Astrocyte (in vitro differentiated cells and primary cell): Measurements from ENCODE around the gene WBP1L. TPM values are rescaled to one million over a fixed set of nuclear protein-coding genes. Genes with fewer than 3 reads are reported as not detected.

ENCODE experiments used
- DNase-seq: peaks from one replicate; pipeline ENCODE4 v3.0.0-alpha.2; 2010; ENCODE audit warnings: low read depth
- FAIRE-seq: peaks from 2 replicates; lab custom pipeline; 2011; peaks lifted over from hg19 to GRCh38; lab: Jason Lieb, UNC
- H2AFZ ChIP-seq: 2 replicates; pipeline ENCODE4 v1.6.0; 2012; ENCODE audit warnings: low read depth, low read length, inconsistent platforms
- H3K27ac ChIP-seq: 2 replicates; pipeline ENCODE4 v1.5.1; 2011; ENCODE audit warnings: low read depth, low read length, inconsistent platforms
- H3K27me3 ChIP-seq: 2 replicates; pipeline ENCODE4 v1.6.0; 2011; ENCODE audit warnings: low read length, inconsistent platforms; ENCODE audit not compliant: insufficient read depth
- H3K36me3 ChIP-seq: 2 replicates; pipeline ENCODE4 v1.5.1; 2011; ENCODE audit warnings: low read length, inconsistent platforms; ENCODE audit not compliant: insufficient read depth
- H3K4me1 ChIP-seq: 2 replicates; pipeline ENCODE4 v1.5.1; 2011; ENCODE audit warnings: low read length, inconsistent platforms; ENCODE audit not compliant: insufficient read depth
- H3K4me2 ChIP-seq: 2 replicates; pipeline ENCODE4 v1.6.0; 2012; ENCODE audit warnings: low read length, inconsistent platforms
- H3K4me3 ChIP-seq: 2 replicates; pipeline ENCODE4 v1.5.1; 2011; ENCODE audit warnings: low read depth, mild to moderate bottlenecking, low read length, inconsistent platforms; ENCODE audit not compliant: insufficient read depth
- H3K79me2 ChIP-seq: 2 replicates; pipeline ENCODE4 v1.6.0; 2012; ENCODE audit warnings: mild to moderate bottlenecking, low read length, inconsistent platforms; ENCODE audit not compliant: insufficient read depth
- H3K9ac ChIP-seq: 2 replicates; pipeline ENCODE4 v1.6.0; 2012; ENCODE audit warnings: mild to moderate bottlenecking, low read length, inconsistent platforms
- H3K9me3 ChIP-seq: 2 replicates; pipeline ENCODE4 v1.5.1; 2012; ENCODE audit warnings: low read depth, mild to moderate bottlenecking, low read length, inconsistent platforms; ENCODE audit not compliant: insufficient read depth
- H4K20me1 ChIP-seq: 2 replicates; pipeline ENCODE4 v1.6.0; 2012; ENCODE audit warnings: low read length, inconsistent platforms; ENCODE audit not compliant: insufficient read depth
- H3K27ac Mint-ChIP-seq: one replicate; pipeline ENCODE4 v1.8.0; 2021; ENCODE audit warnings: mild to moderate bottlenecking, mixed read lengths; ENCODE audit not compliant: unreplicated experiment
- H3K27me3 Mint-ChIP-seq: one replicate; pipeline ENCODE4 v1.8.0; 2021; ENCODE audit warnings: low read depth, mixed read lengths; ENCODE audit not compliant: unreplicated experiment
- H3K36me3 Mint-ChIP-seq: one replicate; pipeline ENCODE4 v1.8.0; 2021; ENCODE audit warnings: low read depth, mixed read lengths; ENCODE audit not compliant: unreplicated experiment
- H3K4me1 Mint-ChIP-seq: one replicate; pipeline ENCODE4 v1.8.0; 2021; ENCODE audit warnings: low read depth, mixed read lengths; ENCODE audit not compliant: unreplicated experiment
- H3K4me3 Mint-ChIP-seq: one replicate; pipeline ENCODE4 v1.8.0; 2021; ENCODE audit warnings: mild to moderate bottlenecking, moderate library complexity, mixed read lengths; ENCODE audit not compliant: unreplicated experiment
- H3K9me3 Mint-ChIP-seq: one replicate; pipeline ENCODE4 v1.8.0; 2021; ENCODE audit warnings: mild to moderate bottlenecking, mixed read lengths; ENCODE audit not compliant: unreplicated experiment
- EZH2 ChIP-seq: IDR thresholded peaks from 2 replicates; pipeline ENCODE4 v1.6.1; 2012; ENCODE audit warnings: mild to moderate bottlenecking, low read length, inconsistent platforms; ENCODE audit not compliant: insufficient read depth
- total RNA-seq: library from RNA; stranded (reverse); gene quantifications from 2 replicates; pipeline ENCODE4 v1.2.1, GENCODE V29; 2021
- TF ChIP-seq, protein P1 (sequence below): IDR thresholded peaks from 2 replicates; pipeline ENCODE4 v1.5.1; 2011; ENCODE audit warnings: low read depth, mild to moderate bottlenecking, inconsistent platforms, low read length, moderate library complexity; ENCODE audit not compliant: insufficient read depth

Gene WBP1L
- total RNA-seq, 1 donor from 2014 or later: 73.6 TPM

DNA sequence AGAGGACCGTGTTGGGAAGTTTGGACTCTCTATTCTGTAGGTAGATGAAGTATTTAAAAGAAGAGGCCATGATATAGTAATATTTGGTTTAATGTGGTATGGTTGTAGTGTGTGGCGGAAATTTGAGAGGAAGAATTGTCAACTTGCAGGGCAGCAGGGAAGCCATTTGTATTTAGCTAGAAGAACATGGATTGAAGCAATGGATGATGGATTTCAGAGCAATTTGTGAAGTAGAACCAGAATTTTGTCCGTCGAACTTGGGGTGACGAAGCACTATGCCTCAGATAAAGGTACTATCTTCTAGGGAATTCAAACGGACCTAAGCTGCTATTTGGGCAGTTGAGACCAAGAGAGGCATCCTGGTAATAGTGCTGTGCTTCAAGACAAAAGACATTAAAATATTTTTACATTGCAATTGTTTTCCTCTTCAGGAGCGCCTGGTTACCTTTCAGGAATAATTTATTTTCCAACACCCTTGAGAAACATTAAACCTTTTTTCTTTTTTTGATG lies 615 bp upstream of the WBP1L start:
- Mint-ChIP-seq H3K4me3 (peak overlapping the region; percentile 99), H3K36me3 (peaks cover 1% of the 10 kb centered on the region), H3K9me3 (no peaks in the 10 kb centered on the region), H3K27me3 (no peaks in the 10 kb centered on the region), H3K4me1 (peaks cover 26% of the 10 kb centered on the region), H3K27ac (peak overlapping the region; percentile 86)
- Histone ChIP-seq H3K4me1 (peaks cover 8% of the 10 kb centered on the region), H3K4me3 (peak overlapping the region; percentile 19), H3K9me3 (no peaks in the 10 kb centered on the region), H3K79me2 (peaks cover 41% of the 10 kb centered on the region), H3K27ac (peak overlapping the region; percentile 14), H3K4me2 (peak overlapping the region; percentile 65), H3K36me3 (no peaks in the 10 kb centered on the region), H2AFZ (peak overlapping the region; percentile 79), H3K27me3 (no peaks in the 10 kb centered on the region), H4K20me1 (peaks cover 14% of the 10 kb centered on the region), H3K9ac (no peak overlapping the region)
- DNase-seq: no peak
- TF ChIP-seq, protein P1, sequence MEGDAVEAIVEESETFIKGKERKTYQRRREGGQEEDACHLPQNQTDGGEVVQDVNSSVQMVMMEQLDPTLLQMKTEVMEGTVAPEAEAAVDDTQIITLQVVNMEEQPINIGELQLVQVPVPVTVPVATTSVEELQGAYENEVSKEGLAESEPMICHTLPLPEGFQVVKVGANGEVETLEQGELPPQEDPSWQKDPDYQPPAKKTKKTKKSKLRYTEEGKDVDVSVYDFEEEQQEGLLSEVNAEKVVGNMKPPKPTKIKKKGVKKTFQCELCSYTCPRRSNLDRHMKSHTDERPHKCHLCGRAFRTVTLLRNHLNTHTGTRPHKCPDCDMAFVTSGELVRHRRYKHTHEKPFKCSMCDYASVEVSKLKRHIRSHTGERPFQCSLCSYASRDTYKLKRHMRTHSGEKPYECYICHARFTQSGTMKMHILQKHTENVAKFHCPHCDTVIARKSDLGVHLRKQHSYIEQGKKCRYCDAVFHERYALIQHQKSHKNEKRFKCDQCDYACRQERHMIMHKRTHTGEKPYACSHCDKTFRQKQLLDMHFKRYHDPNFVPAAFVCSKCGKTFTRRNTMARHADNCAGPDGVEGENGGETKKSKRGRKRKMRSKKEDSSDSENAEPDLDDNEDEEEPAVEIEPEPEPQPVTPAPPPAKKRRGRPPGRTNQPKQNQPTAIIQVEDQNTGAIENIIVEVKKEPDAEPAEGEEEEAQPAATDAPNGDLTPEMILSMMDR: no peak
- TF ChIP-seq EZH2: no peak
- FAIRE-seq: no peak

DNA sequence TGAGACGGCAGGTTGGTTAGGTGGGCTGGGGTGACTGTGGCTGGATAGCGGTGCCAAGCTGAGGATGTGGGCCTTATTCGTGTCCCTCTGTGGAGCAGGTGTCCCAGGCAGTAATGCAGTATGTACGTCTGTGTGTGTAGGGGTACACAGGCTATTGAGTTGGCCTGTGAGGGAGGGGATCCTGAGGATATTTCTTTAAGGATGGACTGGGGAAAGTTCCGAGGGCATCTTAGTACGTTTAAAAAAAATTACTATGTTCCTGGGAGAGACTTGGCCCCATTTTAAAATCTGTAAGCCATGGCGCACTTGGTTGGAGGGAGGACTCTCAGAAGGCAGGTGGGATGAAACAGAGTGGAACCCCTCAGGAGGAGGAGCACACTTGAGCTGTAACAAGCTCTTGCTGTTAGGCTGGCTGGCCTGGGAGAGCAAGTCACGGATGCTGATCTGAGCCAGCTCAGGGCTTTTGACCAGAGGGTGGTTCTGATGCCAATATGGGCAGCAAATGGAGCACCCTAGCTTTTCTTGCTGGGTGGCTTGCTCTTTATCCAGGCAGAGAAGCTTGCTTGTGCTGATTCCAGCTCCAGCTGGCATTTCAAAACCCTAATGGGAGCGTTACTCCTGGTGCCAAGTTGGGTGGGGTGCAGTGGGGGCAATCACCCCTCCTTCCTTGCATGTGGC lies 765 bp downstream of the WBP1L start:
- Histone ChIP-seq H3K4me2 (peak overlapping the region; percentile 100), H3K27ac (peak overlapping the region; percentile 63), H3K4me3 (peak overlapping the region; percentile 100), H3K4me1 (peaks cover 8% of the 10 kb centered on the region), H3K36me3 (no peaks in the 10 kb centered on the region), H4K20me1 (peaks cover 23% of the 10 kb centered on the region), H3K9ac (peak overlapping the region; percentile 95), H3K79me2 (peaks cover 52% of the 10 kb centered on the region), H3K27me3 (no peaks in the 10 kb centered on the region), H3K9me3 (no peaks in the 10 kb centered on the region), H2AFZ (peak overlapping the region; percentile 51)
- Mint-ChIP-seq H3K27me3 (no peaks in the 10 kb centered on the region), H3K27ac (peak overlapping the region; percentile 91), H3K4me1 (peaks cover 29% of the 10 kb centered on the region), H3K9me3 (no peaks in the 10 kb centered on the region), H3K36me3 (peaks cover 1% of the 10 kb centered on the region), H3K4me3 (peak overlapping the region; percentile 99)
- DNase-seq (no peak), FAIRE-seq (no peak)
- TF ChIP-seq, protein P1: no peak
- no peak for TF ChIP-seq EZH2

DNA sequence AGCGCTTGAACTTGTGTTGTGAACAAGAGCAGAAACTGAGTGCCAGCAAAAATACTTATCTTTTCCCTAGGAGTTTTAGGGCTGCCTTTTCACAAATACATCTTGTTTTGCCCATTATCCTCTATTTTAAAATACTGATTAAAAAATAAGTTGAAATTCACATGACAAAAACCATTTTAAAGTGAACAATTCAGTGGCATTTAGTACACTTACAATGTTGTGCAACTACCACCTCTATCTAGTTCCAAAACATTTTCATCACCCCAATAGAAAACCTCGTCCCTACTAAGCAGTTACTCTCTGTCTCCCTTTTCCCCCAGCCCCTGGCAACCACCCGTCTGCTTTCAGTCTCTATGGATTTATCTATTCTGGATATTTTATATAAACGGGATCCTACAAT lies 1.4 kb downstream of the WBP1L start:
- no peak for FAIRE-seq
- peak overlapping the region; percentile 100 for H3K4me2 ChIP-seq
- H3K4me3 Mint-ChIP-seq: peak overlapping the region; percentile 99
- peaks cover 56% of the 10 kb centered on the region for H3K79me2 ChIP-seq
- peak overlapping the region; percentile 100 for H3K4me3 ChIP-seq
- no peak overlapping the region for H3K27ac ChIP-seq
- H3K9me3 Mint-ChIP-seq: no peaks in the 10 kb centered on the region
- no peaks in the 10 kb centered on the region for H3K27me3 ChIP-seq
- H3K4me1 ChIP-seq: peaks cover 8% of the 10 kb centered on the region
- H3K9ac ChIP-seq: peak overlapping the region; percentile 95
- no peaks in the 10 kb centered on the region for H3K36me3 ChIP-seq
- H2AFZ ChIP-seq: no peak overlapping the region
- DNase-seq: no peak
- H3K4me1 Mint-ChIP-seq: peaks cover 29% of the 10 kb centered on the region
- TF ChIP-seq, protein P1: no peak
- TF ChIP-seq EZH2: no peak
- H3K27me3 Mint-ChIP-seq: no peaks in the 10 kb centered on the region
- H3K27ac Mint-ChIP-seq: peak overlapping the region; percentile 91
- peaks cover 1% of the 10 kb centered on the region for H3K36me3 Mint-ChIP-seq
- H4K20me1 ChIP-seq: peaks cover 23% of the 10 kb centered on the region
- no peaks in the 10 kb centered on the region for H3K9me3 ChIP-seq
